HG02981 (cell line): ENCODE results near the gene ARHGAP25.

ENCODE experiments used
- ATAC-seq: cut with Tn5 transposase; IDR thresholded peaks from one replicate; pipeline ENCODE4 v1.9.1; 2021; ENCODE audit warnings: mild to moderate bottlenecking, moderate library complexity; ENCODE audit not compliant: unreplicated experiment

Gene ARHGAP25

GRCh38 chr2:68716604-68717304 is 17.9 kb upstream of the ARHGAP25 start:
- no peak for ATAC-seq

- ATAC-seq = no peak
Observed at GRCh38 chr2:68717305-68717661, 17.3 kb upstream of the ARHGAP25 start.

- ATAC-seq = no peak
Observed at GRCh38 chr2:68719912-68720311, 14.7 kb upstream of the ARHGAP25 start.

- ATAC-seq = no peak
Observed at GRCh38 chr2:68720665-68721064, 13.9 kb upstream of the ARHGAP25 start.

- ATAC-seq = peak; percentile 67
Observed at GRCh38 chr2:68721482-68722101, 13.0 kb upstream of the ARHGAP25 start.

GRCh38 chr2:68722712-68723111 is 11.9 kb upstream of the ARHGAP25 start:
- no peak for ATAC-seq

GRCh38 chr2:68723181-68723580 is 11.4 kb upstream of the ARHGAP25 start:
- no peak for ATAC-seq

GRCh38 chr2:68726100-68726499 is 8.5 kb upstream of the ARHGAP25 start:
- ATAC-seq = no peak

- ATAC-seq = peak; percentile 97
Observed at GRCh38 chr2:68726608-68727367, 7.8 kb upstream of the ARHGAP25 start.

- no peak for ATAC-seq
Observed at GRCh38 chr2:68727683-68728375, 6.8 kb upstream of the ARHGAP25 start.

GRCh38 chr2:68730828-68731227 is 3.8 kb upstream of the ARHGAP25 start:
- no peak for ATAC-seq

- no peak for ATAC-seq
Observed at GRCh38 chr2:68732036-68732932, 2.3 kb upstream of the ARHGAP25 start.

- ATAC-seq = no peak
Observed at GRCh38 chr2:68733365-68733764, 1.2 kb upstream of the ARHGAP25 start.

GRCh38 chr2:68734176-68734575 is 435 bp upstream of the ARHGAP25 start:
- no peak for ATAC-seq

- no peak for ATAC-seq
Observed at GRCh38 chr2:68736086-68736485, 1.5 kb downstream of the ARHGAP25 start.

GRCh38 chr2:68737711-68738110 is 3.1 kb downstream of the ARHGAP25 start:
- peak; percentile 56 for ATAC-seq

GRCh38 chr2:68738906-68739594 is 4.4 kb downstream of the ARHGAP25 start:
- ATAC-seq = no peak

- ATAC-seq = no peak
Observed at GRCh38 chr2:68739595-68740399, 5.2 kb downstream of the ARHGAP25 start.

- no peak for ATAC-seq
Observed at GRCh38 chr2:68740400-68740914, 5.8 kb downstream of the ARHGAP25 start.
